GM19023 (cell line): ENCODE results near the gene AHNAK.

Experiments
- ATAC-seq: cut with Tn5 transposase; IDR thresholded peaks from one replicate; pipeline ENCODE4 v1.9.1; 2021; ENCODE audit warnings: mild to moderate bottlenecking, moderate library complexity; ENCODE audit not compliant: unreplicated experiment

AHNAK gene

GRCh38 chr11:62538470-62539237 is 8.0 kb downstream of the AHNAK start:
- no peak for ATAC-seq

- ATAC-seq, result no peak
These were observed 10.2 kb downstream of the AHNAK start for GRCh38 chr11:62536301-62536957.

- ATAC-seq, result no peak
These were observed 10.8 kb downstream of the AHNAK start for GRCh38 chr11:62535802-62536201.

GRCh38 chr11:62534779-62535545 is 11.6 kb downstream of the AHNAK start:
- ATAC-seq, result no peak

GRCh38 chr11:62532096-62532495 is 14.5 kb downstream of the AHNAK start:
- ATAC-seq, result no peak

GRCh38 chr11:62516736-62517371 is 29.8 kb downstream of the AHNAK start:
- no peak for ATAC-seq

GRCh38 chr11:62514151-62514550 is 32.5 kb downstream of the AHNAK start:
- ATAC-seq, result peak; percentile 77

- no peak for ATAC-seq
These were observed 33.0 kb downstream of the AHNAK start for GRCh38 chr11:62513626-62514025.

GRCh38 chr11:62512961-62513360 is 33.6 kb downstream of the AHNAK start:
- ATAC-seq, result no peak

- ATAC-seq, result no peak
These were observed 38.1 kb downstream of the AHNAK start for GRCh38 chr11:62508336-62509058.

GRCh38 chr11:62507125-62507422 is 39.5 kb downstream of the AHNAK start:
- ATAC-seq, result no peak

- no peak for ATAC-seq
These were observed 40.0 kb downstream of the AHNAK start for GRCh38 chr11:62506413-62507124.

GRCh38 chr11:62505440-62506091 is 41.0 kb downstream of the AHNAK start:
- no peak for ATAC-seq

GRCh38 chr11:62505059-62505439 is 41.6 kb downstream of the AHNAK start:
- ATAC-seq, result no peak

- no peak for ATAC-seq
These were observed 42.2 kb downstream of the AHNAK start for GRCh38 chr11:62504158-62504973.

- no peak for ATAC-seq
These were observed 44.4 kb downstream of the AHNAK start for GRCh38 chr11:62502030-62502730.

GRCh38 chr11:62501432-62501891 is 45.1 kb downstream of the AHNAK start:
- ATAC-seq, result no peak

GRCh38 chr11:62500650-62501030 is 46.0 kb downstream of the AHNAK start:
- no peak for ATAC-seq
